B cell (primary cell): ENCODE data around the gene HS3ST5. TPM values are rescaled to one million over a fixed set of nuclear protein-coding genes. Genes with fewer than 3 reads are reported as not detected.

ENCODE experiments used
- ATAC-seq: fragments of 200-7000 bp; cut with Tn5 transposase; one replicate; pipeline ENCODE4 v1.10.0; 2021; ENCODE audit warnings: low read depth, mild to moderate bottlenecking, moderate number of reproducible peaks, moderate library complexity
- CTCF ChIA-PET: fragments of 350-600 bp; sonication (Branson Sonifier 250); formaldehyde crosslinking; loops from one replicate; lab custom pipeline; 2021; ENCODE audit warnings: antibody characterized with exemption, inconsistent platforms; lab: Charles Lee
- POLR2A ChIA-PET: fragments of 350-600 bp; sonication (Branson Sonifier 250); formaldehyde crosslinking; loops from one replicate; lab custom pipeline; 2021; ENCODE audit warnings: antibody characterized with exemption; lab: Charles Lee
- DNase-seq: peaks from one replicate; pipeline ENCODE4 v3.0.0; 2013
- H2AFZ ChIP-seq: 2 replicates; pipeline ENCODE4 v1.6.1; 2012; ENCODE audit warnings: mild to moderate bottlenecking, low read depth, low read length; ENCODE audit not compliant: insufficient read depth, poor library complexity, severe bottlenecking
- H3K27ac ChIP-seq, 2 donors: 1 replicate in 1 of 2; 2 replicates in 1 of 2; pipeline ENCODE4 v1.5.1; 2012 to 2013; ENCODE audit warnings: low read length in 2 of 2, mild to moderate bottlenecking in 2 of 2, moderate library complexity in 1 of 2
- H3K27me3 ChIP-seq, 4 experiments: fragments of 200-600 bp in 1 of 4; sonication (generic) in 1 of 4; replicated peaks in 1 of 4; 1 replicate in 2 of 4; 2 replicates in 2 of 4; pipeline versions ENCODE4 v1.6.1 to v1.7.0; 2013 to 2016; ENCODE audit warnings: low read length in 3 of 4, mild to moderate bottlenecking in 2 of 4, mixed read lengths in 1 of 4, moderate library complexity in 1 of 4; ENCODE audit not compliant: insufficient read depth in 4 of 4, control insufficient read depth in 3 of 4; ENCODE audit errors: control extremely low read depth in 1 of 4
- H3K36me3 ChIP-seq, 2 experiments: replicated peaks in 1 of 2; 1 replicate in 1 of 2; 2 replicates in 1 of 2; pipeline versions ENCODE4 v1.6.1 to v1.7.1; 2013; ENCODE audit warnings: low read length in 1 of 2; ENCODE audit not compliant: insufficient read depth in 2 of 2, control insufficient read depth in 1 of 2; ENCODE audit errors: control extremely low read depth in 1 of 2, extremely low read depth in 1 of 2
- H3K4me1 ChIP-seq, 2 donors: fragments of 200-600 bp in 1 of 2; sonication (generic) in 1 of 2; 1 replicate in 1 of 2; 2 replicates in 1 of 2; pipeline versions ENCODE4 v1.5.1 to v1.6.1; 2013 to 2017; ENCODE audit warnings: low read length in 2 of 2; ENCODE audit not compliant: control insufficient read depth in 2 of 2, insufficient read depth in 2 of 2
- H3K4me2 ChIP-seq: replicated peaks from 2 replicates; pipeline ENCODE3; 2012; ENCODE audit warnings: mild to moderate bottlenecking, low read depth, low read length; ENCODE audit not compliant: poor library complexity, severe bottlenecking
- H3K4me3 ChIP-seq, 5 experiments: fragments of 200-600 bp in 1 of 5; sonication (generic) in 1 of 5; 1 replicate in 3 of 5; 2 replicates in 2 of 5; pipeline versions ENCODE4 v1.5.1 to v1.7.0; 2011 to 2016; ENCODE audit warnings: low read length in 4 of 5, mild to moderate bottlenecking in 4 of 5, low read depth in 2 of 5, control low read depth in 1 of 5, moderate library complexity in 1 of 5; ENCODE audit not compliant: insufficient read depth in 1 of 5; ENCODE audit errors: control extremely low read depth in 1 of 5, extremely low read depth in 1 of 5
- H3K79me2 ChIP-seq: fragments of 200-600 bp; sonication (generic); one replicate; pipeline ENCODE4 v1.6.0; 2016; ENCODE audit warnings: low read length; ENCODE audit not compliant: control insufficient read depth, insufficient read depth
- H3K9ac ChIP-seq: fragments of 200-600 bp; sonication (generic); 2 replicates; pipeline ENCODE4 v1.6.1; 2017; ENCODE audit warnings: mild to moderate bottlenecking, low read length, moderate library complexity
- H3K9me3 ChIP-seq, 3 donors: one replicate each; pipeline versions ENCODE4 v1.6.1 to v1.7.1; 2013; ENCODE audit warnings: low read length in 2 of 3; ENCODE audit not compliant: control insufficient read depth in 2 of 3, insufficient read depth in 1 of 3; ENCODE audit errors: control extremely low read depth in 1 of 3
- H4K20me1 ChIP-seq: 2 replicates; pipeline ENCODE4 v1.6.0; 2012; ENCODE audit warnings: mild to moderate bottlenecking, low read length; ENCODE audit not compliant: insufficient read depth, control insufficient read depth, poor library complexity, severe bottlenecking
- H3K27ac Mint-ChIP-seq: one replicate; pipeline ENCODE4 v1.8.0; 2021; ENCODE audit warnings: mixed read lengths
- H3K27me3 Mint-ChIP-seq: one replicate; pipeline ENCODE4 v1.8.0; 2021; ENCODE audit warnings: mixed read lengths
- H3K4me1 Mint-ChIP-seq: one replicate; pipeline ENCODE4 v1.8.0; 2021; ENCODE audit warnings: mixed read lengths
- H3K4me3 Mint-ChIP-seq: one replicate; pipeline ENCODE4 v1.8.0; 2021; ENCODE audit warnings: mixed read lengths
- H3K9me3 Mint-ChIP-seq: one replicate; pipeline ENCODE4 v1.8.0; 2022; ENCODE audit warnings: mixed read lengths; ENCODE audit not compliant: insufficient read depth
- EZH2 ChIP-seq: IDR thresholded peaks from 2 replicates; pipeline ENCODE4 v1.6.1; 2012; ENCODE audit warnings: borderline replicate concordance, low read depth, mild to moderate bottlenecking, moderate library complexity, low read length; ENCODE audit not compliant: insufficient read depth, poor library complexity, severe bottlenecking
- WGBS: methylation state at CpG from one replicate; pipeline ENCODE4 v1.1.5; 2013; ENCODE audit warnings: missing lambda C conversion rate; ENCODE audit not compliant: insufficient coverage; 5-methylcytosine and 5-hydroxymethylcytosine counted together
- intact Hi-C: fragments of 100-400 bp; cut with micrococcal nuclease; formaldehyde crosslinking; loops from one replicate; pipeline ENCODE4 v1.10.0; 2022
- polyA plus RNA-seq: library from polyadenylated mRNA; depleted of rRNA; stranded (reverse); fragments of >200 nt; gene quantifications from 2 replicates; pipeline ENCODE4 v1.2.3, GENCODE V29; 2012
- total RNA-seq, 2 donors: library from RNA; stranded (reverse); fragments of 120-200 nt in 1 of 2; gene quantifications; 1 replicate in 1 of 2; 2 replicates in 1 of 2; pipeline versions ENCODE4 v1.2.3 to v1.2.4, GENCODE V29; 2013 to 2022
- TF ChIP-seq, protein P1 (sequence below): fragments of 200-600 bp; IDR thresholded peaks from one replicate; pipeline ENCODE4 v1.8.0; 2022; ENCODE audit warnings: antibody characterized with exemption, mild to moderate bottlenecking

The HS3ST5 gene
- total and polyA plus RNA-seq, 2 donors (not counting 1 experiment from before 2014, with no cell fraction given): not detected

- no peaks in the 10 kb centered on the region for H3K4me1 ChIP-seq
- H3K27me3 ChIP-seq: no peaks in the 10 kb centered on the region
- POLR2A ChIA-PET: no interaction called here
- no peak overlapping the region for H3K4me3 Mint-ChIP-seq
- intact Hi-C loops: no loop called here
- no peaks in the 10 kb centered on the region for H3K27me3 Mint-ChIP-seq
- H3K9me3 ChIP-seq: no peaks in the 10 kb centered on the region
- ATAC-seq: no peak
- H2AFZ ChIP-seq: no peak overlapping the region
- H4K20me1 ChIP-seq: no peaks in the 10 kb centered on the region
- no peak for TF ChIP-seq EZH2
- no peaks in the 10 kb centered on the region for H3K4me1 Mint-ChIP-seq
- H3K9me3 Mint-ChIP-seq: no peaks in the 10 kb centered on the region
- no peak overlapping the region for H3K27ac Mint-ChIP-seq
- H3K79me2 ChIP-seq: no peaks in the 10 kb centered on the region
- no peaks in the 10 kb centered on the region for H3K36me3 ChIP-seq
- no peak for DNase-seq
- no peak overlapping the region for H3K4me2 ChIP-seq
- CTCF ChIA-PET: no interaction called here
- H3K4me3 ChIP-seq: no peak overlapping the region
- no peak overlapping the region for H3K27ac ChIP-seq
- H3K9ac ChIP-seq: no peak overlapping the region
- WGBS: 52% methylated on average over 4 of the region's 6 CpGs
These were observed 60.5 kb downstream of the HS3ST5 start for GRCh38 chr6:114282292-114282691.

GRCh38 chr6:114281496-114281895 lies 61.3 kb downstream of the HS3ST5 start:
- no peak for ATAC-seq
- Mint-ChIP-seq H3K27ac (no peak overlapping the region), H3K4me3 (no peak overlapping the region), H3K4me1 (no peaks in the 10 kb centered on the region), H3K9me3 (no peaks in the 10 kb centered on the region), H3K27me3 (no peaks in the 10 kb centered on the region)
- Histone ChIP-seq H3K27ac (no peak overlapping the region), H3K4me2 (no peak overlapping the region), H3K4me3 (no peak overlapping the region), H3K9ac (no peak overlapping the region), H4K20me1 (no peaks in the 10 kb centered on the region), H3K27me3 (no peaks in the 10 kb centered on the region), H2AFZ (no peak overlapping the region), H3K36me3 (no peaks in the 10 kb centered on the region), H3K4me1 (no peaks in the 10 kb centered on the region), H3K9me3 (no peaks in the 10 kb centered on the region), H3K79me2 (no peaks in the 10 kb centered on the region)
- no peak for DNase-seq
- intact Hi-C loops: no loop called here
- CTCF ChIA-PET: no interaction called here
- POLR2A ChIA-PET: no interaction called here
- WGBS: 44% methylated on average over 1 of the region's 3 CpGs
- TF ChIP-seq, protein P1, sequence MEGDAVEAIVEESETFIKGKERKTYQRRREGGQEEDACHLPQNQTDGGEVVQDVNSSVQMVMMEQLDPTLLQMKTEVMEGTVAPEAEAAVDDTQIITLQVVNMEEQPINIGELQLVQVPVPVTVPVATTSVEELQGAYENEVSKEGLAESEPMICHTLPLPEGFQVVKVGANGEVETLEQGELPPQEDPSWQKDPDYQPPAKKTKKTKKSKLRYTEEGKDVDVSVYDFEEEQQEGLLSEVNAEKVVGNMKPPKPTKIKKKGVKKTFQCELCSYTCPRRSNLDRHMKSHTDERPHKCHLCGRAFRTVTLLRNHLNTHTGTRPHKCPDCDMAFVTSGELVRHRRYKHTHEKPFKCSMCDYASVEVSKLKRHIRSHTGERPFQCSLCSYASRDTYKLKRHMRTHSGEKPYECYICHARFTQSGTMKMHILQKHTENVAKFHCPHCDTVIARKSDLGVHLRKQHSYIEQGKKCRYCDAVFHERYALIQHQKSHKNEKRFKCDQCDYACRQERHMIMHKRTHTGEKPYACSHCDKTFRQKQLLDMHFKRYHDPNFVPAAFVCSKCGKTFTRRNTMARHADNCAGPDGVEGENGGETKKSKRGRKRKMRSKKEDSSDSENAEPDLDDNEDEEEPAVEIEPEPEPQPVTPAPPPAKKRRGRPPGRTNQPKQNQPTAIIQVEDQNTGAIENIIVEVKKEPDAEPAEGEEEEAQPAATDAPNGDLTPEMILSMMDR: no peak
- TF ChIP-seq EZH2: no peak
